ENCODE measurements around the gene PDS5A. TPM values are rescaled to one million over a fixed set of nuclear protein-coding genes. Genes with fewer than 3 reads are reported as not detected.
A peak's percentile ranks its signal among the peaks of the same experiment; 100 is the strongest.
"Not testable (repeated sequence)": the region's sequence is repeated elsewhere in the genome, so short reads cannot be mapped to it uniquely, and the experiment has no call there.

PDS5A gene, protein sequence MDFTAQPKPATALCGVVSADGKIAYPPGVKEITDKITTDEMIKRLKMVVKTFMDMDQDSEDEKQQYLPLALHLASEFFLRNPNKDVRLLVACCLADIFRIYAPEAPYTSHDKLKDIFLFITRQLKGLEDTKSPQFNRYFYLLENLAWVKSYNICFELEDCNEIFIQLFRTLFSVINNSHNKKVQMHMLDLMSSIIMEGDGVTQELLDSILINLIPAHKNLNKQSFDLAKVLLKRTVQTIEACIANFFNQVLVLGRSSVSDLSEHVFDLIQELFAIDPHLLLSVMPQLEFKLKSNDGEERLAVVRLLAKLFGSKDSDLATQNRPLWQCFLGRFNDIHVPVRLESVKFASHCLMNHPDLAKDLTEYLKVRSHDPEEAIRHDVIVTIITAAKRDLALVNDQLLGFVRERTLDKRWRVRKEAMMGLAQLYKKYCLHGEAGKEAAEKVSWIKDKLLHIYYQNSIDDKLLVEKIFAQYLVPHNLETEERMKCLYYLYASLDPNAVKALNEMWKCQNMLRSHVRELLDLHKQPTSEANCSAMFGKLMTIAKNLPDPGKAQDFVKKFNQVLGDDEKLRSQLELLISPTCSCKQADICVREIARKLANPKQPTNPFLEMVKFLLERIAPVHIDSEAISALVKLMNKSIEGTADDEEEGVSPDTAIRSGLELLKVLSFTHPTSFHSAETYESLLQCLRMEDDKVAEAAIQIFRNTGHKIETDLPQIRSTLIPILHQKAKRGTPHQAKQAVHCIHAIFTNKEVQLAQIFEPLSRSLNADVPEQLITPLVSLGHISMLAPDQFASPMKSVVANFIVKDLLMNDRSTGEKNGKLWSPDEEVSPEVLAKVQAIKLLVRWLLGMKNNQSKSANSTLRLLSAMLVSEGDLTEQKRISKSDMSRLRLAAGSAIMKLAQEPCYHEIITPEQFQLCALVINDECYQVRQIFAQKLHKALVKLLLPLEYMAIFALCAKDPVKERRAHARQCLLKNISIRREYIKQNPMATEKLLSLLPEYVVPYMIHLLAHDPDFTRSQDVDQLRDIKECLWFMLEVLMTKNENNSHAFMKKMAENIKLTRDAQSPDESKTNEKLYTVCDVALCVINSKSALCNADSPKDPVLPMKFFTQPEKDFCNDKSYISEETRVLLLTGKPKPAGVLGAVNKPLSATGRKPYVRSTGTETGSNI (N-terminal part only)
- 10 to 100 TPM; 17.6 to 49.4 (median 23.0) TPM for polyA plus RNA-seq
- long read RNA-seq, donor 1, full-length matches to known transcripts = 3 of 16 reads
- long read RNA-seq, donor 1, partial matches to known transcripts = 13 of 16 reads
- long read RNA-seq, donor 1, other reads (novel, unspliced or antisense) = 0 of 16 reads
- long read RNA-seq, donor 2 = 0 reads
- long read RNA-seq, donor 3, partial matches to known transcripts = 13 of 13 reads
- long read RNA-seq, donor 3, other reads (novel, unspliced or antisense) = 0 of 13 reads
- long read RNA-seq, donor 4 = 0 reads
- long read RNA-seq, donor 5, partial matches to known transcripts = 6 of 6 reads
- long read RNA-seq, donor 5, other reads (novel, unspliced or antisense) = 0 of 6 reads
- long read RNA-seq, donor 6 = 0 reads
- long read RNA-seq, donor 7 = 0 reads
- long read RNA-seq, donor 8 = 0 reads
- long read RNA-seq, donor 9 = 0 reads
- long read RNA-seq, donor 10, full-length matches to known transcripts = 3 of 3 reads
- long read RNA-seq, donor 10, partial matches to known transcripts = 0 of 3 reads
- long read RNA-seq, donor 10, other reads (novel, unspliced or antisense) = 0 of 3 reads

DNA sequence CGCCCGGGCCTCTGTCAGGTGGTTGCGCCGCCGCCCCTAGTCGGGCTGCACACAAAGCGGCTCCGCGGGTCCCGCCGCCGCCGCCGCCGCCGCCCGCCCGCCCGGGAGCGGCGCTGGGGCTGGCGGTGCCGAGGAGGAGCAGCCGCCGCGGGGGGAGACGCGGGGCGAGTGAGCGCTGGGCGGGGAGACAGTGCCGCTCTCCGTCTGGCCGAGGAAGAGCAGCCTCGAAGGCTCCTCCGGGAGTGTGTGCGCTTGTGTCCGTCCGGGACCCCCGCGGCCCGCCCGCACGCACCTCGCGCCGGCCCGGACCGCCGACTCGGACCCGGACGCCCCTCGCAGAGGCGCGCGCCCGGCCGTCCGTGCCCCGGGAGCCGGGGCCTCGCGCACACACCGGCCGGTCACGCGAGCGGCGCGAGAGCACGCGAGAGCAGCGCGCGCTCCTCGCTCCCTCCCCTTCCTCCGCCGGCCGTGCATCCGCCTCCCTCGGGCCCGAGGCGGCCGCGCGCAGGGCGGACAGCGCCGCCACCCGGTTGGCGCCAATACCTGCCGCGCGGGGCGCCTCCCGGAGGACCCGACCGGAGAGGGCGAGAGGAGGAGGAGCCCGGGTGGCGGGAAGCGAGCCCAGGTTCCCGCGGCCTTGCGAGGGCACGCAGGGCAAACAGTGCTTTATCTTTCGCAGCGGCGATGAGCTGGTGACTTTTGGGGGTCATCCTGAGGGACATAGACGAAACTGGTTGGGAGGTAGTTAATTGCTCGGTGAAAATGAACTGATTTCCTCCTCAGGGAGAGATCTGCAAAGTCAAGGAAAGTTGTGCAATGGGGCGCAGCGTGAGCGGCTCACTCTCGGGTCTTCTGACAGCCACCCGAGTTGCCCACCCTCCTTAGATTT is at the start of gene PDS5A:
TSS of gene PDS5A (minus strand) at position 423 of the 889 bp plus-strand sequence. CDS start 1,334 bp downstream, outside the sequence.
- no peaks in the 10 kb centered on the region for H3K27me3 ChIP-seq (ENCODE audit: control insufficient read depth in 3 of 3, insufficient read depth in 3 of 3, low read length in 3 of 3)
- peak; percentile 92 to 97 for DNase-seq
- no peak for FAIRE-seq
- H3K4me3 ChIP-seq (ENCODE audit: low read depth in 1 of 3, low read length in 3 of 3) = peak within 1 kb of the TSS; percentile 88 to 94 (median 89)
- peak within 1 kb of the TSS; percentile 95 to 96 (median 95) for H3K27ac ChIP-seq (ENCODE audit: low read depth in 1 of 3, low read length in 2 of 3)
- H3K36me3 ChIP-seq (ENCODE audit: control insufficient read depth in 3 of 3, insufficient read depth in 2 of 3, low read depth in 1 of 3, low read length in 3 of 3) = peaks cover 2 to 17% (median 3%) of the 10 kb centered on the region in 3 donors
- H3K9me3 ChIP-seq (ENCODE audit: control insufficient read depth in 2 of 2, insufficient read depth in 1 of 2, low read depth in 1 of 2, low read length in 1 of 2) = no peaks in the 10 kb centered on the region
- peaks cover 0 to 8% (median 0%) of the 10 kb centered on the region in 3 donors for H3K4me1 ChIP-seq (ENCODE audit: control insufficient read depth in 3 of 3, insufficient read depth in 2 of 3, low read depth in 1 of 3, low read length in 2 of 3)
- WGBS, 3 donors = 1% methylated on average over 72 to 117 of the region's 117 CpGs

DNA sequence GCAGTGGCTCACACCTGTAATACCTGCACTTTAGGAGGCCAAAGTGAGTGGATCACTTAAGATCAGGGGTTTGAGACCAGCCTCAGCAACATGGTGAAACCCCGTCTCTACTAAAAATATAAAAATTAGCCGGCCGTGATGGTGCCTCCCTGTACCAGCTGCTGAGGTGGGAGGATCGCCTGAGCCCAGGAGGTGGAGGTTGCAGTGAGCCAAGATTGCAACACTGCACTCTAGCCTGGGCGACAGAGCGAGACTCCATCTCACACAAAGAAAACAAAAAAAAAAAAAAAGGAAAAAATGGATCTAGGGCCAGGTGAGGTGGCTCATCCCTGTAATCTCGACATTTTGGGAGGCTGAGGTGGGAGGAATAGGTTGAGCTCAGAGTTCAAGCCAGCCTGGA is 46.3 kb upstream of the PDS5A start:
- 91 to 92% methylated on average over 6 to 7 of the region's 7 CpGs; no CpG with 5 or more reads in 1 of the 3 donors for WGBS, 3 donors
- H3K9me3 ChIP-seq (ENCODE audit: control insufficient read depth in 2 of 2, insufficient read depth in 1 of 2, low read depth in 1 of 2, low read length in 1 of 2); H3K4me3 ChIP-seq (ENCODE audit: low read depth in 1 of 3, low read length in 3 of 3); H3K27ac ChIP-seq (ENCODE audit: low read depth in 1 of 3, low read length in 2 of 3); FAIRE-seq; DNase-seq; H3K4me1 ChIP-seq (ENCODE audit: control insufficient read depth in 3 of 3, insufficient read depth in 2 of 3, low read depth in 1 of 3, low read length in 2 of 3); H3K36me3 ChIP-seq (ENCODE audit: control insufficient read depth in 3 of 3, insufficient read depth in 2 of 3, low read depth in 1 of 3, low read length in 3 of 3); H3K27me3 ChIP-seq (ENCODE audit: control insufficient read depth in 3 of 3, insufficient read depth in 3 of 3, low read length in 3 of 3): not testable (repeated sequence)

DNA sequence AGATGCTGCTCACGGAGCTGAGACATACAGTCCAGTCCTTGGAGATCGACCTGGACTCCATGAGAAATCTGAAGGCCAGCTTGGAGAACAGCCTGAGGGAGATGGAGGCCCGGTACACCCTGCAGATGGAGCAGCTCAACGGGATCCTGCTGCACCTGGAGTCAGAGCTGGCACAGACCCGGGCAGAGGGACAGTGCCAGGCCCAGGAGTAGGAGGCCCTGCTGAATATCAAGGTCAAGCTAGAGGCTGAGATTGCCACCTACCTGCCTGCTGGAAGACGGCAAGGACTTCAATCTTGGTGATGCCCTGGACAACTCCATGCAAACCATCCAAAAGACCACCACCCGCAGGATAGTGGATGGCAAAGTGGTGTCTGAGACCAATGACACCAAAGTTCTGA is 43.4 kb upstream of the PDS5A start:
- not testable (repeated sequence) for FAIRE-seq; H3K4me1 ChIP-seq (ENCODE audit: control insufficient read depth in 3 of 3, insufficient read depth in 2 of 3, low read depth in 1 of 3, low read length in 2 of 3); DNase-seq; H3K27ac ChIP-seq (ENCODE audit: low read depth in 1 of 3, low read length in 2 of 3); H3K36me3 ChIP-seq (ENCODE audit: control insufficient read depth in 3 of 3, insufficient read depth in 2 of 3, low read depth in 1 of 3, low read length in 3 of 3); H3K9me3 ChIP-seq (ENCODE audit: control insufficient read depth in 2 of 2, insufficient read depth in 1 of 2, low read depth in 1 of 2, low read length in 1 of 2); H3K4me3 ChIP-seq (ENCODE audit: low read depth in 1 of 3, low read length in 3 of 3); H3K27me3 ChIP-seq (ENCODE audit: control insufficient read depth in 3 of 3, insufficient read depth in 3 of 3, low read length in 3 of 3)
- 71 to 88% (median 79%) methylated on average over 7 of the region's 7 CpGs for WGBS, 3 donors

DNA sequence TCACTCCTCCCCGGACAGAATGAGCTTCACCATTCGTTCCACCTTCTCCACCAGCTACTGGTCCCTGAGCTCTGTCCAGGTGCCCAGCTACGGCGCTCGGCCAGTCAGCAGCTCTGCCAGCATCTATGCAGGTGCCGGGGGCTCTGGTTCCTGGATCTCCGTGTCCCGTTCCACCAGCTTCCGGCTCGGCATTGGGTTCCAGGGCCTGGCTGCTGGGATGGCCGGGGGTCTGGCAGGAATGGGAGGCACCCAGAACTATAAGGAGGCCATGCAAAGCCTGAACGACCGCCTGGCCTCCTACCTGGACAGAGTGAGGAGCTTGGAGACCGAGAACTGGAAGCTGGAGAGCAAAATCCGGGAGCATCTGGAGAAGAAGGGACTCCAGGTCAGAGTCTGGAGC is 42.5 kb upstream of the PDS5A start:
- no peak for DNase-seq
- H3K9me3 ChIP-seq (ENCODE audit: control insufficient read depth in 2 of 2, insufficient read depth in 1 of 2, low read depth in 1 of 2, low read length in 1 of 2) = no peaks in the 10 kb centered on the region
- H3K36me3 ChIP-seq (ENCODE audit: control insufficient read depth in 3 of 3, insufficient read depth in 2 of 3, low read depth in 1 of 3, low read length in 3 of 3) = no peaks in the 10 kb centered on the region
- FAIRE-seq = no peak
- no peaks in the 10 kb centered on the region for H3K4me1 ChIP-seq (ENCODE audit: control insufficient read depth in 3 of 3, insufficient read depth in 2 of 3, low read depth in 1 of 3, low read length in 2 of 3)
- WGBS, 3 donors = 91 to 93% (median 93%) methylated on average over 15 of the region's 15 CpGs
- H3K27me3 ChIP-seq (ENCODE audit: control insufficient read depth in 3 of 3, insufficient read depth in 3 of 3, low read length in 3 of 3) = no peaks in the 10 kb centered on the region
- no peak overlapping the region for H3K4me3 ChIP-seq (ENCODE audit: low read depth in 1 of 3, low read length in 3 of 3)
- H3K27ac ChIP-seq (ENCODE audit: low read depth in 1 of 3, low read length in 2 of 3) = no peak overlapping the region

DNA sequence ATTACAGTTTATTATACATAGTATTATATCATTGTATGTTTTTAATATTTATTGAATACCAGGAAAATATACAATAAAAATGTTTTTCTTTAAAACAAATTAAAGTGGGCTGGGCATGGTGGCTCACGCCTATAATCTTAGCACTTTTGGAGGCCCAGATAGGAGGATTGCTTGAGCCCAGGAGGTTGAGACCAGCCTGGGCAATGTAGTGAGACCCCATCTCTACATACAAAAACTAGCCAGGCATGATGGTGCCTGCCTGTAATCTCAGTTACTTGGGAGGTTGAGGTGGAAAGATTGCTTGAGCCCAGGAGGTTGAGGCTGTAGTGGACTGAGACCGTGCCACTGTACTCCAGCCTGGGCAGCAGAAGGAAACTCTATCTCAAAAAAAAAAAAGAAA is 38.3 kb upstream of the PDS5A start:
- Histone ChIP-seq H3K4me3 (ENCODE audit: low read depth in 1 of 3, low read length in 3 of 3) (no peak overlapping the region), H3K36me3 (ENCODE audit: control insufficient read depth in 3 of 3, insufficient read depth in 2 of 3, low read depth in 1 of 3, low read length in 3 of 3) (no peaks in the 10 kb centered on the region), H3K9me3 (ENCODE audit: control insufficient read depth in 2 of 2, insufficient read depth in 1 of 2, low read depth in 1 of 2, low read length in 1 of 2) (no peaks in the 10 kb centered on the region), H3K27me3 (ENCODE audit: control insufficient read depth in 3 of 3, insufficient read depth in 3 of 3, low read length in 3 of 3) (no peaks in the 10 kb centered on the region), H3K4me1 (ENCODE audit: control insufficient read depth in 3 of 3, insufficient read depth in 2 of 3, low read depth in 1 of 3, low read length in 2 of 3) (no peaks in the 10 kb centered on the region), H3K27ac (ENCODE audit: low read depth in 1 of 3, low read length in 2 of 3) (no peak overlapping the region)
- FAIRE-seq (no peak), DNase-seq (no peak)
- 89 to 98% (median 94%) methylated on average over 2 of the region's 2 CpGs for WGBS, 3 donors

DNA sequence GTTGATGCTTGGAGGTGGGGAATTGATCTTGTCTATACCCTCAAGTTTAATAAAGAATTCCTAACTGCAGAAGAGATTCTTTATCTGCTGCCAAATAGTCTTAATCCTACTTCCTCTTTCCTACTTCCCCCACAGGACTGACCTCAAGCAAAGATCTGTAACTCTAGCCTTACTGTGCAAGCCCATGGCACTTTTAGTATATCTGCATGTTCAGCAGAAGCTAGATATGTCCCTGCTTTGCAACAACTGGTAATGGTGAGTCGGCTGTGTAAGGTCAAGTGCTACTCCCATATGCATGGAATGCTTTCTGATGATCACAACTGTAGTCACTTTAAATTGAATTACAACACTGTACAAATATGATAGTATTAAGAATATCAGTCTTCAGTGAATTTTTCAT is 26.3 kb upstream of the PDS5A start:
- Histone ChIP-seq H3K9me3 (ENCODE audit: control insufficient read depth in 2 of 2, insufficient read depth in 1 of 2, low read depth in 1 of 2, low read length in 1 of 2) (no peaks in the 10 kb centered on the region), H3K27ac (ENCODE audit: low read depth in 1 of 3, low read length in 2 of 3) (no peak overlapping the region), H3K4me3 (ENCODE audit: low read depth in 1 of 3, low read length in 3 of 3) (no peak overlapping the region), H3K36me3 (ENCODE audit: control insufficient read depth in 3 of 3, insufficient read depth in 2 of 3, low read depth in 1 of 3, low read length in 3 of 3) (no peaks in the 10 kb centered on the region), H3K4me1 (ENCODE audit: control insufficient read depth in 3 of 3, insufficient read depth in 2 of 3, low read depth in 1 of 3, low read length in 2 of 3) (no peaks in the 10 kb centered on the region), H3K27me3 (ENCODE audit: control insufficient read depth in 3 of 3, insufficient read depth in 3 of 3, low read length in 3 of 3) (no peaks in the 10 kb centered on the region)
- DNase-seq (no peak), FAIRE-seq (no peak)
- WGBS, 3 donors = 60 to 79% (median 75%) methylated on average over 1 of the region's 1 CpG

DNA sequence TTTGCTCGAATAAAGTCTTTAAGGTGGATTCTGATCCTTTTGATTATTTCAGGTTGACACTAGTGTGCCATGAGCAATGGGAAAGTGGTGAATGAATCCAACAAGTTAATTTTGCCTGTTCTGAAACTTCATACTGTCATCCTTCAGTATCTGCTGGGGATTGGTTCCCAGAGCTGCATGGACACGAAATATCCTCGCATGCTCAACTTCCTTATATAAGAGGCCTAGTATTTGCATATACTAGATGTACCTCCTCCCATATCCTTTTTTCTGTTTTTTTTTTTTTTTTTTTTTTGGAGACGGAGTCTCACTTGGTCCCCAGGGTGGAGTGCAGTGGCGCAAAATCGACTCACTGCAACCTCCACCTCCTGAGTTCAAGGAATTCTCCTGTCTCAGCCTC is 23.0 kb upstream of the PDS5A start:
- H3K36me3 ChIP-seq (ENCODE audit: control insufficient read depth in 3 of 3, insufficient read depth in 2 of 3, low read depth in 1 of 3, low read length in 3 of 3) = no peaks in the 10 kb centered on the region
- WGBS, 3 donors = 83 to 89% (median 86%) methylated on average over 6 of the region's 6 CpGs
- no peaks in the 10 kb centered on the region for H3K9me3 ChIP-seq (ENCODE audit: control insufficient read depth in 2 of 2, insufficient read depth in 1 of 2, low read depth in 1 of 2, low read length in 1 of 2)
- H3K27ac ChIP-seq (ENCODE audit: low read depth in 1 of 3, low read length in 2 of 3) = no peak overlapping the region
- H3K4me1 ChIP-seq (ENCODE audit: control insufficient read depth in 3 of 3, insufficient read depth in 2 of 3, low read depth in 1 of 3, low read length in 2 of 3) = no peaks in the 10 kb centered on the region
- DNase-seq (no peak), FAIRE-seq (no peak)
- no peaks in the 10 kb centered on the region for H3K27me3 ChIP-seq (ENCODE audit: control insufficient read depth in 3 of 3, insufficient read depth in 3 of 3, low read length in 3 of 3)
- H3K4me3 ChIP-seq (ENCODE audit: low read depth in 1 of 3, low read length in 3 of 3) = no peak overlapping the region

Measured in small intestine (tissue), 16 donors.